Prostate gland (tissue), 2 donors: ENCODE measurements around the gene ICE2. TPM values are rescaled to one million over a fixed set of nuclear protein-coding genes. Genes with fewer than 3 reads are reported as not detected.
"Not testable (repeated sequence)": the region's sequence is repeated elsewhere in the genome, so short reads cannot be mapped to it uniquely, and the experiment has no call there.

Experiments used
- DNase-seq: peaks from one replicate; pipeline ENCODE4 v3.0.0-alpha.2; 2019; ENCODE audit warnings: low spot score
- H3K27ac ChIP-seq, 2 donors: fragments of 200-600 bp; sonication (generic); 2 replicates each; pipeline ENCODE4 v1.5.1; 2017 to 2019
- H3K27me3 ChIP-seq: fragments of 200-600 bp; sonication (generic); replicated peaks from 2 replicates; pipeline ENCODE4 v1.5.1; 2019; ENCODE audit not compliant: insufficient read depth
- H3K36me3 ChIP-seq, 2 donors: fragments of 200-600 bp; sonication (generic); 1 replicate in 1 of 2; 2 replicates in 1 of 2; pipeline versions ENCODE4 v1.5.1 to v1.8.1; 2017 to 2019
- H3K4me1 ChIP-seq: fragments of 200-600 bp; sonication (generic); replicated peaks from 2 replicates; pipeline ENCODE4 v1.5.1; 2019
- H3K4me3 ChIP-seq, 2 donors: fragments of 200-600 bp; sonication (generic); 2 replicates each; pipeline ENCODE4 v1.5.1; 2017 to 2019
- H3K9me3 ChIP-seq: fragments of 200-600 bp; sonication (generic); 2 replicates; pipeline ENCODE4 v1.5.1; 2017
- CTCF ChIP-seq, 4 experiments: fragments of 200-600 bp in 2 of 4; fragments of 450-650 bp in 2 of 4; sonication (generic) in 2 of 4; IDR thresholded peaks; 1 replicate in 3 of 4; 2 replicates in 1 of 4; pipeline ENCODE4 v1.5.1; 2016 to 2019; ENCODE audit warnings: antibody characterized with exemption in 4 of 4, mild to moderate bottlenecking in 2 of 4, moderate library complexity in 2 of 4
- POLR2A ChIP-seq: fragments of 450-650 bp; IDR thresholded peaks from one replicate; pipeline ENCODE4 v1.6.1; 2016; ENCODE audit warnings: antibody characterized with exemption, mild to moderate bottlenecking
- POLR2AphosphoS5 ChIP-seq: sonication (generic); formaldehyde crosslinking; IDR thresholded peaks from one replicate; pipeline ENCODE4 v1.6.1; 2017; ENCODE audit warnings: antibody characterized with exemption
- whole genome bisulfite sequencing: methylation state at CpG from one replicate; pipeline ENCODE4 v1.1.5; 2018; 5-methylcytosine and 5-hydroxymethylcytosine counted together
- intact Hi-C: fragments of 100-400 bp; cut with DNase I; formaldehyde crosslinking; loops from one replicate; pipeline ENCODE4 v1.14.2; 2022
- total RNA-seq, 2 donors: library from RNA; depleted of rRNA; stranded (reverse); fragments of >200 nt; gene quantifications; one replicate each; pipeline ENCODE4 v1.1.0, GENCODE V29; 2016

The ICE2 gene
- total RNA-seq, 2 donors from 2014 or later: 33.0 to 34.5 TPM

- Histone ChIP-seq H3K27me3 (no peaks in the 10 kb centered on the region), H3K4me1 (no peaks in the 10 kb centered on the region), H3K4me3 (no peak overlapping the region), H3K27ac (no peak overlapping the region), H3K9me3 (no peaks in the 10 kb centered on the region), H3K36me3 (no peaks in the 10 kb centered on the region)
- 30% methylated on average over 2 of the region's 2 CpGs for WGBS
- TF ChIP-seq POLR2A (no peak), POLR2AphosphoS5 (no peak), CTCF (IDR thresholded peaks at IDR 0.05) (no peak)
- intact Hi-C loops: no loop called here
- DNase-seq: no peak
Measured at GRCh38 chr15:60405399-60405798, 73.5 kb downstream of the ICE2 start.

- DNase-seq, H3K36me3 ChIP-seq, H3K4me1 ChIP-seq, intact Hi-C loops, H3K27me3 ChIP-seq, H3K4me3 ChIP-seq, H3K27ac ChIP-seq, H3K9me3 ChIP-seq: not testable (repeated sequence)
- WGBS: 98% methylated on average over 12 of the region's 12 CpGs
Measured at GRCh38 chr15:60404351-60404750, 74.6 kb downstream of the ICE2 start.

GRCh38 chr15:60400944-60401343 is 78.0 kb downstream of the ICE2 start:
- Histone ChIP-seq H3K36me3 (no peaks in the 10 kb centered on the region), H3K27me3 (no peaks in the 10 kb centered on the region), H3K4me1 (peaks cover 4% of the 10 kb centered on the region), H3K9me3 (no peaks in the 10 kb centered on the region), H3K4me3 (no peak overlapping the region), H3K27ac (no peak overlapping the region)
- DNase-seq: no peak
- 32% methylated on average over 3 of the region's 3 CpGs for WGBS
- TF ChIP-seq POLR2A (no peak), CTCF (IDR thresholded peaks at IDR 0.05) (no peak), POLR2AphosphoS5 (no peak)
- intact Hi-C loops: no loop called here

- Histone ChIP-seq H3K9me3 (no peaks in the 10 kb centered on the region), H3K4me1 (peaks cover 10% of the 10 kb centered on the region), H3K27me3 (no peaks in the 10 kb centered on the region), H3K27ac (peak overlapping the region; percentile 38 to 97), H3K4me3 (no peak overlapping the region), H3K36me3 (no peaks in the 10 kb centered on the region)
- no peak for DNase-seq
- TF ChIP-seq CTCF (IDR thresholded peaks at IDR 0.05) (no peak), POLR2A (no peak), POLR2AphosphoS5 (no peak)
- 29% methylated on average over 1 of the region's 1 CpG for WGBS
- intact Hi-C loops: loop anchor here (5.0 kb wide), 1 partner anchor 38 kb away; no protein-coding TSS in a partner anchor
Measured at GRCh38 chr15:60399931-60400330, 79.0 kb downstream of the ICE2 start.

- no peak overlapping the region for H3K4me3 ChIP-seq
- H3K4me1 ChIP-seq: peaks cover 15% of the 10 kb centered on the region
- no peaks in the 10 kb centered on the region for H3K36me3 ChIP-seq
- 26% methylated on average over 21 of the region's 21 CpGs for WGBS
- TF ChIP-seq CTCF (IDR thresholded peaks at IDR 0.05) (no peak), POLR2AphosphoS5 (no peak), POLR2A (no peak)
- no peaks in the 10 kb centered on the region for H3K9me3 ChIP-seq
- DNase-seq: no peak
- peak overlapping the region; percentile 38 to 97 for H3K27ac ChIP-seq
- no peaks in the 10 kb centered on the region for H3K27me3 ChIP-seq
- intact Hi-C loops: loop anchor here (5.0 kb wide), 1 partner anchor 37 kb away; no protein-coding TSS in a partner anchor
Measured at GRCh38 chr15:60399246-60399915, 79.6 kb downstream of the ICE2 start.
